ENCODE results near the gene NOTCH2.

DNA sequence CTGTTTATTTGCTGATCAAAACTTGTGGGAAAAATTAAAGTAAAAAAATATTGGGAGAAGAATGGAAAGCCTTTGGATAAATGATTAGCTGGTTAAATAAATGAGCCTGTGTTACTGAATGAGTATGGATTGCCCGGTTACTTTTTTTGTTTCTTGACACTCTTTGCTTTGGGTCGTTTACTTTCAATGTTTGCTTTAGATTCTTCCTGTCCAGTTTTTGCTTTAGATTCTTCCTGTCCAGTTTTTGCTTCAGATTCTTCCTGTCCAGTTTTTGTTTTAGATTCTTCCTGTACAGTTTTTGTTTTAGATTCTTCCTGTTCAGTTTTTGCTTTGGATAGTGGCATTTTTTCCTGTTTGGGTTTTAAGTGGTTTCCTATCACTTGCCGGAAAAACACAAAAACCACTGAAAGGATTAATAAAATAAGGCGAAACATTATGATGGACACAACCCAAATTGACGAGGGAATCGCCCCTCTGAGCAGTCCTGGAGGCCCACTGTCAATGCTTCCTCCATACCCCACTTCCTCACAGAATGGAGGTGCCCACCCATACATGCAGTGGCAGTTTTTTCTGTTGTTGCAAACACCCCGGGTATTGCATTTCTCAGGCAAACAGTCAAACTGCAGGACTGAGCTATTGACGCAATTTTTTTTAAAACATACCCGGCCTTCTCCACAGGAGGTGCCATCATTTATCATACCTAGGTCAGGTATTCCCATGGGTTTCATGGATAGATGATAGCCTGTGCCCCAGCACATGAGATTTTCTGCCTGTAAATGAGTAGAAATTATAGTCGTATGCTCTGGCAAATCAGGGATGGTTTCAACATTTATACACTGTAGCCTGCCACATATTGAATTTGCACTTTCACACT is 175.4 kb downstream of the NOTCH2 start:
- TF ChIP-seq, protein P1, sequence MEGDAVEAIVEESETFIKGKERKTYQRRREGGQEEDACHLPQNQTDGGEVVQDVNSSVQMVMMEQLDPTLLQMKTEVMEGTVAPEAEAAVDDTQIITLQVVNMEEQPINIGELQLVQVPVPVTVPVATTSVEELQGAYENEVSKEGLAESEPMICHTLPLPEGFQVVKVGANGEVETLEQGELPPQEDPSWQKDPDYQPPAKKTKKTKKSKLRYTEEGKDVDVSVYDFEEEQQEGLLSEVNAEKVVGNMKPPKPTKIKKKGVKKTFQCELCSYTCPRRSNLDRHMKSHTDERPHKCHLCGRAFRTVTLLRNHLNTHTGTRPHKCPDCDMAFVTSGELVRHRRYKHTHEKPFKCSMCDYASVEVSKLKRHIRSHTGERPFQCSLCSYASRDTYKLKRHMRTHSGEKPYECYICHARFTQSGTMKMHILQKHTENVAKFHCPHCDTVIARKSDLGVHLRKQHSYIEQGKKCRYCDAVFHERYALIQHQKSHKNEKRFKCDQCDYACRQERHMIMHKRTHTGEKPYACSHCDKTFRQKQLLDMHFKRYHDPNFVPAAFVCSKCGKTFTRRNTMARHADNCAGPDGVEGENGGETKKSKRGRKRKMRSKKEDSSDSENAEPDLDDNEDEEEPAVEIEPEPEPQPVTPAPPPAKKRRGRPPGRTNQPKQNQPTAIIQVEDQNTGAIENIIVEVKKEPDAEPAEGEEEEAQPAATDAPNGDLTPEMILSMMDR (IDR thresholded peaks at IDR 0.05) = no peak
- TF ChIP-seq POLR2A (IDR thresholded peaks at IDR 0.05) = no peak

Data from adrenal gland (tissue), 5 donors.